C4-2B (cell line): ENCODE results near the gene KRTAP12-2.
"Not testable (repeated sequence)": the region's sequence is repeated elsewhere in the genome, so short reads cannot be mapped to it uniquely, and the experiment has no call there.

ENCODE experiments used
- ZFX ChIP-seq: fragments of 450-650 bp; IDR thresholded peaks from 2 replicates; pipeline ENCODE4 v1.6.1; 2017
- TF ChIP-seq, protein P1 (sequence below): fragments of 450-650 bp; conservative IDR thresholded peaks from 2 replicates; pipeline ENCODE4 v1.5.1; 2017; ENCODE audit warnings: mild to moderate bottlenecking

DNA sequence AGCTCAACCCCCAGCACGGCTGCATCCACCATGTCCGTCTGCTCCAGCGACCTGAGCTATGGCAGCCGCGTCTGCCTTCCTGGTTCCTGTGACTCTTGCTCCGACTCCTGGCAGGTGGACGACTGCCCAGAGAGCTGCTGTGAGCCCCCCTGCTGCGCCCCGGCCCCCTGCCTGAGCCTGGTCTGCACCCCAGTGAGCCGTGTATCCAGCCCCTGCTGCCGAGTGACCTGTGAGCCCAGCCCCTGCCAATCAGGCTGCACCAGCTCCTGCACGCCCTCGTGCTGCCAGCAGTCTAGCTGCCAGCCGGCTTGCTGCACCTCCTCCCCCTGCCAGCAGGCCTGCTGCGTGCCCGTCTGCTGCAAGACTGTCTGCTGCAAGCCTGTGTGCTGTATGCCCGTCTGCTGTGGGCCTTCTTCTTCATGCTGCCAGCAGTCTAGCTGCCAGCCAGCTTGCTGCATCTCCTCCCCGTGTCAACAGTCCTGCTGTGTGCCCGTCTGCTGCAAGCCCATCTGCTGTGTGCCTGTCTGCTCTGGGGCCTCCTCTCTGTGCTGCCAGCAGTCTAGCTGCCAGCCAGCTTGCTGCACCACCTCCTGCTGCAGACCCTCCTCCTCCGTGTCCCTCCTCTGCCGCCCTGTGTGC is 30.6 kb upstream of the KRTAP12-2 start, which contains the start of gene KRTAP10-12:
- TF ChIP-seq, protein P1, sequence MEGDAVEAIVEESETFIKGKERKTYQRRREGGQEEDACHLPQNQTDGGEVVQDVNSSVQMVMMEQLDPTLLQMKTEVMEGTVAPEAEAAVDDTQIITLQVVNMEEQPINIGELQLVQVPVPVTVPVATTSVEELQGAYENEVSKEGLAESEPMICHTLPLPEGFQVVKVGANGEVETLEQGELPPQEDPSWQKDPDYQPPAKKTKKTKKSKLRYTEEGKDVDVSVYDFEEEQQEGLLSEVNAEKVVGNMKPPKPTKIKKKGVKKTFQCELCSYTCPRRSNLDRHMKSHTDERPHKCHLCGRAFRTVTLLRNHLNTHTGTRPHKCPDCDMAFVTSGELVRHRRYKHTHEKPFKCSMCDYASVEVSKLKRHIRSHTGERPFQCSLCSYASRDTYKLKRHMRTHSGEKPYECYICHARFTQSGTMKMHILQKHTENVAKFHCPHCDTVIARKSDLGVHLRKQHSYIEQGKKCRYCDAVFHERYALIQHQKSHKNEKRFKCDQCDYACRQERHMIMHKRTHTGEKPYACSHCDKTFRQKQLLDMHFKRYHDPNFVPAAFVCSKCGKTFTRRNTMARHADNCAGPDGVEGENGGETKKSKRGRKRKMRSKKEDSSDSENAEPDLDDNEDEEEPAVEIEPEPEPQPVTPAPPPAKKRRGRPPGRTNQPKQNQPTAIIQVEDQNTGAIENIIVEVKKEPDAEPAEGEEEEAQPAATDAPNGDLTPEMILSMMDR = not testable (repeated sequence)
- TF ChIP-seq ZFX = not testable (repeated sequence)
